Nephron (organoid): ENCODE results near the gene PTEN.
"Not testable (repeated sequence)": the region's sequence is repeated elsewhere in the genome, so short reads cannot be mapped to it uniquely, and the experiment has no call there.

ENCODE experiments used
- H3K27ac Mint-ChIP-seq, 3 experiments: 2 replicates each; pipeline ENCODE4 v1.8.0; 2020; ENCODE audit warnings: mixed read lengths in 3 of 3, mild to moderate bottlenecking in 2 of 3, moderate library complexity in 1 of 3
- H3K27me3 Mint-ChIP-seq: 2 replicates; pipeline ENCODE4 v1.8.0; 2021; ENCODE audit warnings: low read depth, mild to moderate bottlenecking, moderate library complexity, mixed read lengths
- H3K36me3 Mint-ChIP-seq: 2 replicates; pipeline ENCODE4 v1.8.0; 2020; ENCODE audit warnings: low read depth, mixed read lengths
- H3K4me1 Mint-ChIP-seq: 2 replicates; pipeline ENCODE4 v1.8.0; 2020; ENCODE audit warnings: mixed read lengths
- H3K4me3 Mint-ChIP-seq, 3 experiments: 2 replicates each; pipeline ENCODE4 v1.8.0; 2020; ENCODE audit warnings: mild to moderate bottlenecking in 3 of 3, mixed read lengths in 3 of 3, moderate library complexity in 2 of 3
- H3K9me3 Mint-ChIP-seq: 2 replicates; pipeline ENCODE4 v1.8.0; 2020; ENCODE audit warnings: mixed read lengths
- CTCF ChIP-seq, 3 experiments: fragments of 200-600 bp; sonication (generic); IDR thresholded peaks; one replicate each; pipeline ENCODE4 v1.5.0; 2021; ENCODE audit warnings: antibody characterized with exemption in 3 of 3; ENCODE audit not compliant: unreplicated experiment in 3 of 3

The PTEN gene

GRCh38 chr10:87818505-87819288 is 44.7 kb upstream of the PTEN start:
- no peak for TF ChIP-seq CTCF (IDR thresholded peaks at IDR 0.05; ENCODE audit: unreplicated experiment in 3 of 3)
- Mint-ChIP-seq H3K9me3 (no peaks in the 10 kb centered on the region), H3K27ac (peak overlapping the region; percentile 92 to 98 (median 96)), H3K4me1 (peaks cover 30% of the 10 kb centered on the region), H3K36me3 (peaks cover 10% of the 10 kb centered on the region), H3K4me3 (peak overlapping the region; percentile 97 to 100 (median 99)), H3K27me3 (no peaks in the 10 kb centered on the region)

GRCh38 chr10:87819289-87819585 is 44.2 kb upstream of the PTEN start:
- Mint-ChIP-seq H3K4me3 (peak overlapping the region; percentile 63 to 83 (median 77)), H3K4me1 (peaks cover 30% of the 10 kb centered on the region), H3K9me3 (no peaks in the 10 kb centered on the region), H3K36me3 (peaks cover 7% of the 10 kb centered on the region), H3K27ac (no peak overlapping the region), H3K27me3 (no peaks in the 10 kb centered on the region)
- TF ChIP-seq CTCF (IDR thresholded peaks at IDR 0.05; ENCODE audit: unreplicated experiment in 3 of 3), result no peak

GRCh38 chr10:87826653-87827052 is 36.8 kb upstream of the PTEN start:
- no peaks in the 10 kb centered on the region for H3K27me3 Mint-ChIP-seq
- H3K27ac Mint-ChIP-seq, result no peak overlapping the region
- no peaks in the 10 kb centered on the region for H3K9me3 Mint-ChIP-seq
- no peak overlapping the region for H3K4me3 Mint-ChIP-seq
- no peak for TF ChIP-seq CTCF (IDR thresholded peaks at IDR 0.05; ENCODE audit: unreplicated experiment in 3 of 3)
- H3K36me3 Mint-ChIP-seq, result no peaks in the 10 kb centered on the region
- no peaks in the 10 kb centered on the region for H3K4me1 Mint-ChIP-seq

- Mint-ChIP-seq H3K36me3 (no peaks in the 10 kb centered on the region), H3K4me1 (no peaks in the 10 kb centered on the region), H3K27ac (no peak overlapping the region), H3K27me3 (peaks cover 2% of the 10 kb centered on the region), H3K4me3 (no peak overlapping the region), H3K9me3 (no peaks in the 10 kb centered on the region)
- TF ChIP-seq CTCF (IDR thresholded peaks at IDR 0.05; ENCODE audit: unreplicated experiment in 3 of 3), result no peak
Observed at GRCh38 chr10:87827681-87828080, 35.7 kb upstream of the PTEN start.

- not testable (repeated sequence) for H3K27ac Mint-ChIP-seq, H3K27me3 Mint-ChIP-seq, H3K4me1 Mint-ChIP-seq, H3K9me3 Mint-ChIP-seq, H3K36me3 Mint-ChIP-seq, H3K4me3 Mint-ChIP-seq
Observed at GRCh38 chr10:87829051-87829450, 34.4 kb upstream of the PTEN start.

- Mint-ChIP-seq H3K9me3 (no peaks in the 10 kb centered on the region), H3K4me3 (no peak overlapping the region), H3K27me3 (peaks cover 3% of the 10 kb centered on the region), H3K4me1 (no peaks in the 10 kb centered on the region), H3K27ac (no peak overlapping the region), H3K36me3 (no peaks in the 10 kb centered on the region)
- no peak for TF ChIP-seq CTCF (IDR thresholded peaks at IDR 0.05; ENCODE audit: unreplicated experiment in 3 of 3)
Observed at GRCh38 chr10:87829986-87830729, 33.3 kb upstream of the PTEN start.
